Measurements from ENCODE around the gene DDO.

GRCh38 chr6:110364364-110365105 lies 50.8 kb downstream of the DDO start:
- no peak for TF ChIP-seq CTCF (IDR thresholded peaks at IDR 0.05)
- TF ChIP-seq POLR2A (IDR thresholded peaks at IDR 0.05), result no peak

Data from thyroid gland (tissue), 4 donors.